HG03442 (cell line): ENCODE results near the gene CORO2A.
A peak's percentile ranks its signal among the peaks of the same experiment; 100 is the strongest.

Experiments
- ATAC-seq: cut with Tn5 transposase; IDR thresholded peaks from one replicate; pipeline ENCODE4 v1.9.1; 2021; ENCODE audit warnings: mild to moderate bottlenecking, moderate library complexity; ENCODE audit not compliant: unreplicated experiment

The CORO2A gene

GRCh38 chr9:98172604-98173003 is 19.8 kb downstream of the CORO2A start:
- ATAC-seq: no peak

GRCh38 chr9:98171176-98171925 is 21.1 kb downstream of the CORO2A start:
- ATAC-seq: no peak

- ATAC-seq: peak; percentile 100
Observed at GRCh38 chr9:98168941-98169488, 23.4 kb downstream of the CORO2A start.

- ATAC-seq: no peak
Observed at GRCh38 chr9:98168153-98168780, 24.2 kb downstream of the CORO2A start.

GRCh38 chr9:98164912-98165311 is 27.5 kb downstream of the CORO2A start:
- ATAC-seq: no peak

GRCh38 chr9:98162613-98163012 is 29.8 kb downstream of the CORO2A start:
- no peak for ATAC-seq

GRCh38 chr9:98161851-98162250 is 30.6 kb downstream of the CORO2A start:
- ATAC-seq: no peak

GRCh38 chr9:98159790-98160189 is 32.6 kb downstream of the CORO2A start:
- no peak for ATAC-seq

GRCh38 chr9:98159301-98159700 is 33.1 kb downstream of the CORO2A start:
- no peak for ATAC-seq

- ATAC-seq: no peak
Observed at GRCh38 chr9:98158071-98158831, 34.2 kb downstream of the CORO2A start.

- no peak for ATAC-seq
Observed at GRCh38 chr9:98157372-98157771, 35.1 kb downstream of the CORO2A start.

GRCh38 chr9:98154678-98155077 is 37.8 kb downstream of the CORO2A start:
- ATAC-seq: no peak

GRCh38 chr9:98152526-98152925 is 39.9 kb downstream of the CORO2A start:
- no peak for ATAC-seq

GRCh38 chr9:98150721-98151120 is 41.7 kb downstream of the CORO2A start:
- no peak for ATAC-seq

GRCh38 chr9:98150164-98150563 is 42.3 kb downstream of the CORO2A start:
- ATAC-seq: no peak

GRCh38 chr9:98149422-98149821 is 43.0 kb downstream of the CORO2A start:
- no peak for ATAC-seq

- ATAC-seq: no peak
Observed at GRCh38 chr9:98148486-98148885, 44.0 kb downstream of the CORO2A start.

GRCh38 chr9:98147582-98147981 is 44.9 kb downstream of the CORO2A start:
- no peak for ATAC-seq

GRCh38 chr9:98146101-98146991 is 46.1 kb downstream of the CORO2A start:
- ATAC-seq: peak; percentile 55

- no peak for ATAC-seq
Observed at GRCh38 chr9:98144631-98145030, 47.8 kb downstream of the CORO2A start.

- ATAC-seq: no peak
Observed at GRCh38 chr9:98144076-98144475, 48.4 kb downstream of the CORO2A start.
